Anterior cingulate cortex (tissue), 58 donors: Measurements from ENCODE around the gene TTLL11.

ENCODE experiments used
- DNase-seq, 58 donors: peaks; one replicate each; lab custom pipeline; 2025; lab: John Stamatoyannopoulos, UW

The TTLL11 gene

GRCh38 chr9:121825031-121825691 is 267.9 kb downstream of the TTLL11 start:
- DNase-seq: peak in 2 of 58 donors; percentile 17 to 23

GRCh38 chr9:121824651-121825030 is 268.5 kb downstream of the TTLL11 start:
- DNase-seq: no peak

- DNase-seq: no peak
These were observed 269.5 kb downstream of the TTLL11 start for GRCh38 chr9:121823451-121824169.

GRCh38 chr9:121822093-121823085 is 270.7 kb downstream of the TTLL11 start:
- DNase-seq: peak in 1 of 58 donors; percentile 23

- DNase-seq: no peak
These were observed 271.8 kb downstream of the TTLL11 start for GRCh38 chr9:121821326-121821725.

- no peak for DNase-seq
These were observed 272.7 kb downstream of the TTLL11 start for GRCh38 chr9:121820286-121821005.

GRCh38 chr9:121819428-121820231 is 273.5 kb downstream of the TTLL11 start:
- DNase-seq: no peak

GRCh38 chr9:121818841-121819427 is 274.2 kb downstream of the TTLL11 start:
- DNase-seq: no peak

GRCh38 chr9:121818016-121818661 is 275.0 kb downstream of the TTLL11 start:
- no peak for DNase-seq

- no peak for DNase-seq
These were observed 275.6 kb downstream of the TTLL11 start for GRCh38 chr9:121817476-121817875.

- no peak for DNase-seq
These were observed 276.2 kb downstream of the TTLL11 start for GRCh38 chr9:121816845-121817450.

- DNase-seq: no peak
These were observed 276.7 kb downstream of the TTLL11 start for GRCh38 chr9:121816449-121816817.

GRCh38 chr9:121815546-121816448 is 277.3 kb downstream of the TTLL11 start:
- no peak for DNase-seq

GRCh38 chr9:121815084-121815483 is 278.0 kb downstream of the TTLL11 start:
- no peak for DNase-seq

- DNase-seq: no peak
These were observed 278.5 kb downstream of the TTLL11 start for GRCh38 chr9:121814594-121814993.

GRCh38 chr9:121813519-121814210 is 279.4 kb downstream of the TTLL11 start:
- DNase-seq: no peak
